ENCODE results near the gene AKR7A3.

The AKR7A3 gene

GRCh38 chr1:19325958-19326747 lies 37.6 kb upstream of the AKR7A3 start:
- no peak overlapping the region for H3K4me3 ChIP-seq (ENCODE audit: low read depth, low read length)
- DNase-seq (ENCODE audit: low read depth) = no peak
- no peak for TF ChIP-seq CTCF (IDR thresholded peaks at IDR 0.05; ENCODE audit: insufficient read depth, low read depth, low read length, missing control alignments)

GRCh38 chr1:19325368-19325957 lies 36.9 kb upstream of the AKR7A3 start:
- no peak for DNase-seq (ENCODE audit: low read depth)
- TF ChIP-seq CTCF (IDR thresholded peaks at IDR 0.05; ENCODE audit: insufficient read depth, low read depth, low read length, missing control alignments) = no peak
- H3K4me3 ChIP-seq (ENCODE audit: low read depth, low read length) = no peak overlapping the region

- no peak for TF ChIP-seq CTCF (IDR thresholded peaks at IDR 0.05; ENCODE audit: insufficient read depth, low read depth, low read length, missing control alignments)
- H3K4me3 ChIP-seq (ENCODE audit: low read depth, low read length) = no peak overlapping the region
- DNase-seq (ENCODE audit: low read depth) = no peak
These were observed 36.1 kb upstream of the AKR7A3 start for GRCh38 chr1:19324665-19324990.

- no peak for TF ChIP-seq CTCF (IDR thresholded peaks at IDR 0.05; ENCODE audit: insufficient read depth, low read depth, low read length, missing control alignments)
- no peak for DNase-seq (ENCODE audit: low read depth)
- no peak overlapping the region for H3K4me3 ChIP-seq (ENCODE audit: low read depth, low read length)
These were observed 35.6 kb upstream of the AKR7A3 start for GRCh38 chr1:19323987-19324664.

- no peak for DNase-seq (ENCODE audit: low read depth)
- H3K4me3 ChIP-seq (ENCODE audit: low read depth, low read length) = no peak overlapping the region
- no peak for TF ChIP-seq CTCF (IDR thresholded peaks at IDR 0.05; ENCODE audit: insufficient read depth, low read depth, low read length, missing control alignments)
These were observed 33.9 kb upstream of the AKR7A3 start for GRCh38 chr1:19322481-19322880.

GRCh38 chr1:19321071-19321470 lies 32.5 kb upstream of the AKR7A3 start:
- no peak for DNase-seq (ENCODE audit: low read depth)
- H3K4me3 ChIP-seq (ENCODE audit: low read depth, low read length) = no peak overlapping the region
- no peak for TF ChIP-seq CTCF (IDR thresholded peaks at IDR 0.05; ENCODE audit: insufficient read depth, low read depth, low read length, missing control alignments)
